ENCODE measurements around the gene TMEM59. TPM values are rescaled to one million over a fixed set of nuclear protein-coding genes. Genes with fewer than 3 reads are reported as not detected.

The TMEM59 gene
- total RNA-seq, 1 experiment from 2014 or later: 174 TPM

GRCh38 chr1:54011316-54012007 is 41.5 kb downstream of the TMEM59 start:
- intact Hi-C loops (cut with micrococcal nuclease; ENCODE audit: unreplicated experiment) (no loop called here), in situ Hi-C loops (cut with HindIII; ENCODE audit: low pct_unique_long_range_greater_than_20kb, low sequenced_read_pairs) (no loop called here)
- DNase-seq (ENCODE audit: low read depth, low spot score) (no peak), ATAC-seq (no peak)
- H3K27ac ChIP-seq (ENCODE audit: low read length): no peak overlapping the region
- BruUV-seq (replicated peaks): no TSS peak
- H3K9me3 ChIP-seq (ENCODE audit: control insufficient read depth, insufficient read depth, low read depth, low read length): no peaks in the 10 kb centered on the region
- no peak for TF ChIP-seq REST (IDR thresholded peaks at IDR 0.05; ENCODE audit: insufficient read depth in 1 of 2, low read depth in 2 of 2, low read length in 1 of 2)
- no peak for TF ChIP-seq POLR2AphosphoS5 (IDR thresholded peaks at IDR 0.05; ENCODE audit: low read depth, low read length)
- TF ChIP-seq TCF7L2 (IDR thresholded peaks at IDR 0.05; ENCODE audit: low read depth, low read length): no peak
- no peak for TF ChIP-seq CTCF (IDR thresholded peaks at IDR 0.05)
- TF ChIP-seq SIN3A (IDR thresholded peaks at IDR 0.05; ENCODE audit: borderline replicate concordance, insufficient read depth, low read depth, low read length): no peak
- CTCF ChIA-PET: no interaction called here
- H3K36me3 ChIP-seq (ENCODE audit: control insufficient read depth, insufficient read depth, low read length): no peaks in the 10 kb centered on the region
- H3K4me3 ChIP-seq (ENCODE audit: low read depth in 2 of 2, low read length in 2 of 2): no peak overlapping the region
- peaks cover 5% of the 10 kb centered on the region; the same call in 1 of the 2 replicates for H3K4me1 ChIP-seq (ENCODE audit: control insufficient read depth, insufficient read depth, low read length)
- H3K27me3 ChIP-seq (ENCODE audit: control insufficient read depth, insufficient read depth, low read length): no peaks in the 10 kb centered on the region
- POLR2A ChIA-PET: no interaction called here

GRCh38 chr1:54010415-54011117 is 42.4 kb downstream of the TMEM59 start:
- TF ChIP-seq CTCF (IDR thresholded peaks at IDR 0.05) (no peak), TCF7L2 (IDR thresholded peaks at IDR 0.05; ENCODE audit: low read depth, low read length) (no peak), REST (IDR thresholded peaks at IDR 0.05; ENCODE audit: insufficient read depth in 1 of 2, low read depth in 2 of 2, low read length in 1 of 2) (no peak), POLR2AphosphoS5 (IDR thresholded peaks at IDR 0.05; ENCODE audit: low read depth, low read length) (no peak), SIN3A (IDR thresholded peaks at IDR 0.05; ENCODE audit: borderline replicate concordance, insufficient read depth, low read depth, low read length) (no peak)
- BruUV-seq (replicated peaks): no TSS peak
- no peaks in the 10 kb centered on the region for H3K9me3 ChIP-seq (ENCODE audit: control insufficient read depth, insufficient read depth, low read depth, low read length)
- no peaks in the 10 kb centered on the region for H3K36me3 ChIP-seq (ENCODE audit: control insufficient read depth, insufficient read depth, low read length)
- H3K27ac ChIP-seq (ENCODE audit: low read length): no peak overlapping the region
- intact Hi-C loops (cut with micrococcal nuclease; ENCODE audit: unreplicated experiment): no loop called here
- ChIA-PET CTCF (no interaction called here), POLR2A (no interaction called here)
- ATAC-seq: no peak
- in situ Hi-C loops (cut with HindIII; ENCODE audit: low pct_unique_long_range_greater_than_20kb, low sequenced_read_pairs): no loop called here
- no peaks in the 10 kb centered on the region for H3K27me3 ChIP-seq (ENCODE audit: control insufficient read depth, insufficient read depth, low read length)
- H3K4me1 ChIP-seq (ENCODE audit: control insufficient read depth, insufficient read depth, low read length): no peaks in the 10 kb centered on the region
- H3K4me3 ChIP-seq (ENCODE audit: low read depth in 2 of 2, low read length in 2 of 2): no peak overlapping the region
- no peak for DNase-seq (ENCODE audit: low read depth, low spot score)

Measured in Panc1 (cell line).